HG03135 (cell line): ENCODE results near the gene ATP5MC2.
A peak's percentile ranks its signal among the peaks of the same experiment; 100 is the strongest.
"Not testable (repeated sequence)": the region's sequence is repeated elsewhere in the genome, so short reads cannot be mapped to it uniquely, and the experiment has no call there.

Source experiments
- ATAC-seq: cut with Tn5 transposase; IDR thresholded peaks from one replicate; pipeline ENCODE4 v1.9.1; 2021; ENCODE audit warnings: mild to moderate bottlenecking, moderate library complexity; ENCODE audit not compliant: unreplicated experiment

ATP5MC2 gene

DNA sequence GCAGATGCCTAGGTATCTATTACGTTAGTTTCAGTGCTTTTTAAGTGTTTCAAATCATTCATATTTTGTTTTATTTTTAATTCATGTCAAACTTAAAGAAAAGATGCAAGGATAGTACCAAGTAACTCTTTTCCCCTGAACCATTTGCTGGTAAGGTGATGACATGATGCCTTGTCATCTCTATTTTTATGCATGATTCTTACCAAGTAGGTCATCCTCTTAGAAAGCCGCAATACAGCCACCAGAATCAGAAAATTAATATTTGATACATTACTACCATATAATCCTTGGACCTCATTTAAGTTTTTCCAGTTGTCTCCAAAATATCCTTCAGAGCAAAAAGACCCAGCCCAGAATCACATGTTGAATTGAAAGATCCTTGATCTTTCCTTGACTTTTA, 22.3 kb downstream of the ATP5MC2 start:
- no peak for ATAC-seq

DNA sequence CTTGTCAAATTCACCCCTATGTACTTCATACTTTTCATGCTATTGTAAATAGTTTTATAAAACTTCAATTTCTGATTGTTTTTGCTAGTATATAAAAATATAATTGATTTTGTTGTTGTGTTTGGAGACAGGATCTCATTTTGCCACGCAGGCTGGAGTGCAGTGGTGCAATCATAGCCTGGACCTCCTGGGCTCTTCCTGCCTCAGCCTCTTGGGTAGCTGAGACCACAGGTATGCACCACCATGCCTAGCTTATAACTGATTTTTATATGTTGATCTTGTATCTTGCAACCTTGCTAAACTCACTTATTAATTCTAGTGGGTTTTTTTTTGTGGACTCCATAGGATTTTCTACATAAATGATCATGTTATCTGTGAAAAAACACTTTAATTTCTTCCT, 23.5 kb downstream of the ATP5MC2 start:
- ATAC-seq, result no peak

DNA sequence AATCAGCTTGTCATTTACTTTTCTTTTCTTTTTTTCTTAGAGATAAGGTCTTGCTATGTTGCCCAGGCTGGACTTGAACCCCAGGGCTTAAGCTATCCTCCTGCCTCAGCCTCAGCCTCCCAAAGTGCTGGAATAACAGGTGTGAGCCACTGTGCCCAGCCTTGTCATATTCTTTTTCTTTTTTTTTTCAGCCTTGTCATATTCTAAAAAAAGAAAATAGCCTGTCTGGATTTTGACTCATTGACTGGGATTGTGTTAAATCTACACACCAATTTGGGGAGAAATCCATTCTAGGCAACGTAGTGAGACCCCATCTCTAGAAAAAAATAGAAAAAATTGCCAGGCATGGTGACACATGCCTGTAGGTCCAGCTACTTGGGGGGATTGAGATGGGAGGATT, 24.1 kb downstream of the ATP5MC2 start:
- no peak for ATAC-seq

DNA sequence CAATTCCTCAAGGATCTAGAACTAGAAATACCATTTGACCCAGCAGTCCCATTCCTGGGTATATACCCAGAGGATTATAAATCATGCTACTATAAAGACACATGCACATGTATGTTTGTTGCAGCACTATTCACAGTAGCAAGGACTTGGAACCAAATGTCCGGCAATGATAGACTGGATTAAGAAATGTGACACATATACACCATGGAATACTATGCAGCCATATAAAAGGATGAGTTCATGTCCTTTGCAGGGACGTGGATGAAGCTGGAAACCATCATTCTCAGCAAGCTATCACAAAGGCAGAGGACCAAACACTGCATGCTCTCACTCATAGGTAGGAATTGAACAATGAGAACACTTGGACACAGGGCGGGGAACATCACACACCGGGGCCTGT, 29.6 kb downstream of the ATP5MC2 start:
- ATAC-seq, result not testable (repeated sequence)

DNA sequence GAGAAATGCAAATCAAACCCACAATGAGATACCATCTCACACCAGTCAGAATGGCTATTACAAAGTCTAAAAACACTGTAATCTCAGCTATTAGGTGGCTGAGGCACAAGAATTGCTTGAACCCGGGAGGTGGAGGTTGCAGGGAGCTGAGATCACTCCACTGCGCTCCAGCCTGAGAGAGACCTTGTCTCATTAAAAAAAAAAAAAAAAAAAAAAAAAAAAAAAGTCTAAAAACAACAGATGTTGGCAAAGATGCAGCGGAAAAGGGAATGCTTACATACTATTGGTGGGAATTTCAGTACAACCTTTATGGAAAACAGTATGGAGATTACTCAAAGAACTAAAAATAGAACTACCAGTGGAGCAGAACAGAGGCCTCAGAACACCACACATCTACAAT, 30.7 kb downstream of the ATP5MC2 start:
- no peak for ATAC-seq

DNA sequence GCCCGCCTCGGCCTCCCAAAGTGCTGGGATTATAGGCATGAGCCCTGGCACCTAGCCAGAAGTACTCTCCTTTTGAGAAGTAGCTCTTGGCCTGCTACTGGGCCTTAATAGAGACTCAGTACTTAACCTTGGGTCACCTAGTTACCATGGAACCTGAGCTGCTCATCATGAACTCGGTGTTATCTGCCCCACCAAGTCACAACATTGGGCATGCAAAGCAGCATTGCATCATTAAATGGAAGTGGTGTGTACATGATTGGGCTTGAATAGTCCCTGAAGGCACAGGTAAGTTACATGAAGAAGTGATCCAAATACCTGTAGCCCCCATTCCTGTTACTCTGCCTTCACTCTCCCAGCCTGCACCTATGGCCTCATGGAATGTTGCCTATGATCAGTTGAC, 31.8 kb downstream of the ATP5MC2 start:
- no peak for ATAC-seq

DNA sequence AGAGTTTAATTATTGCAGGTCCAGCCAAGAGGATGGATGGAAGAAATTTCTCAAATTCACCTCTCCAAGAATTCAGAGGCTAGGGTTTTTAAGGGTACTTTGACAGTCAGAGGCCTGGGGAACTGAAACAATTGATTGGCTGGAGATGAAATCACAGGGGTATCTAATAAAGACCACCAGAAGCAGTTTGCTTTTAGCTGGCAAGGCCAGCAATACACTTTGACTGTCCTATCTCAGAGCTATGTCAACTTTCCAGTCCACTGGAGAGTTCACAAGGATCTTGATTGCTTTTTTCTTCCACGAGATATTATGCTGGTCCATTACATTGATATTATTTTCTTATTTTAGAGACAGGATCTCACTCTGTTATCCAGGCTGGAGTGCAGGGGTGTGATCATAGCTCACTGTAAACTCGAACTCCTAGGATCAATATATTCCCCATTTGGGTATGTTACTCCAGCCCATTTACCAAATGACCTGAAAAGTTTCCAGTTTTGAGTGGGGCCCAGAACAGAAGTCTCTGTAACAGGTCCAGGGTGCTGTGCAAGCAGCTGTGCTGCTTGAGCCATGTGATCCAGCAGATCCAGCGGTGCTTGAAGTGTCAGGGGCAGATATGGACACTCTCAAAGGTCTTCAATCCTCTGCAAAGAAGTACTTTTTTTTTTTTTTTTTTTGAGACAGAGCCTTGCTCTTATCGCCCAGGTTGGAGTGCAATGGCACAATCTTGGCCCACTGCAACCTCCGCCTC, 32.5 kb downstream of the ATP5MC2 start:
- ATAC-seq, result no peak

DNA sequence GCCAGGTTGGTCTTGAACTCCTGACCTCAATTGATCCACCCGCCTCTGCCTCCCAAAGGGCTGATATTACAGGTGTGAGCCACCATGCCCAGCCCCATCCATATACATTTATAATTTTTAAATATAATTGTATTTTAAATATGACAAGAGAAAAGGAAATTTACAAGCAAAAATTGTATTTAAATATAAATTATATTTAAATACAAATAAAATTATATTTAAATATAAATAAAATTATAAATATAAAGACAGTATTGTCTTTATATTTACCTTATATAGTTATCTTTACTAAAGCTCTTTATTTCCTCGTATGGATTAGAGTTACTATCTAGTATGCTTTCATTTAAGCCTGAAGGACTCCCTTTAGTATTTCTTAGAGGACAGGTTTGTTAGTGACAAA, 37.8 kb downstream of the ATP5MC2 start:
- ATAC-seq, result no peak

DNA sequence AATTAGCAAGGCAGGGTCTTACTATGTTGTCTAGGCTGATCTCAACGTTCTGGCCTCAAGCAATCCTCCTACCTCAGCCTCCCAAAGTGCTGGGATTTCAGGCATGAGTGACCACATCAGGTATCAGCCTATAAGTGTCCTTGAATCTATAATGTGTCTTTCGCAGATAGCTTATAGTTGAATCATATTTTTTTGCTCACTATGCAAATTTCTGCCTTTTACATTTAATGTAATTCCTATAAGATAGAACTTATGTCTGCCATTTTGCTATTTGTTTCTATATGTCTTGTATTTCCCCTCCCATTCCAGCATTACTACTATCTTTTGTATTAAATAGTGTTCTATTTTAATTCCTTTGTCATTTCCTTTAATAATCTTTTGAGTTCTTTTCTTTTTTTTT, 39.2 kb downstream of the ATP5MC2 start:
- ATAC-seq, result no peak

DNA sequence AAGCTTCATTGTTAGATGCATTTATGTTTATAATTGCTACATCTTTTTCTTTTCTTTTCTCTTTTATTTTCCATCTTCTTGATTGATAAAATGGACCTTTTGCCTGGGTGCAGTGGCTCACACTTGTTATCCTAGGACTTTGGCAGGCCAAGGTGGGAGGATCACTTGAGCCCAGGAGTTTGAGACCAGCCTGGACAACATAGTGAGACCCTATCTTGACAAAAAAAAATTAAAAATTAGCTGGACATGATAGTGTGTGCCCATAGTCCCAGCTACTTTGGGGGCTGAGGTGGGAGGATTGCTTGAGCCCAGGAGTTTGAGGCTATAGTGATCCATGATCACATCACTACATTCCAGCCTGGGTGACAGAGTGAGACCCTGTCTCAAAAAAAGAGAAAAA, 40.2 kb downstream of the ATP5MC2 start:
- not testable (repeated sequence) for ATAC-seq

DNA sequence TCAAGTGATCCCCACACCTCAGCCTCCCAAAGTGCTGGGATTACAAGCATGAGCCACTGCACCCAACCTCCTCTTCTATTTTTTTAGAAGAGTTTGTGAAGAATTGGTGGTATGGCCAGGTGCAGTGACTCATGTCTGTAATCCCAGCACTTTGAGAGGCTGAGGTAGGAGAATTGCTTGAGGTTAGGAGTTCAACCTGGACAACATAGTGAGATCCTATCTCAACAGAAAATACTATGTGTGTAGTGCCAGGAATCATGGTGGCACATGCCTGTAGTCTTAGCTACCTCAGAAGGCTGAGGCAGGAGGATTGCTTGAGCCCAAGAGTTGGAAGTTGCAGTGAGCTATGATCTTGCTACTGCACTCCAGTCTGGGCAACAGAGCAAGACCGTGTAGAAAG, 44.2 kb downstream of the ATP5MC2 start:
- no peak for ATAC-seq

DNA sequence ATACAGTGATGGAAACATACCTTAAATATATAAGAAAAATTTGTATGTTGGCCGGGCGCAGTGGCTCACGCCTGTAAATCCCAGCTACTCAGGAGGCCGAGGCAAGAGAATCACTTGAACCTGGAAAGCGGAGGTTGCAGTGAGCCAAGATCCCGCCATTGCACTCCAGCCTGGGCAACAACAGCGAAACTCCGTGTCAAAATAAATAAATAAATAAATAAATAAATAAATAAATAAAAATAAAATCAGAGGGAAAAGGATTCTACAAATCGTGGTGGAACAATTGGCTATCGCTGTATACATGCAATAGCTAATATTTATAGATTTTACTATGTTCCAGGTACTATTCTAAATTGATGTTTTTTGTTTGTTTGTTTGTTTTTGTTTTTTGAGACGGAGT, 48.0 kb downstream of the ATP5MC2 start:
- ATAC-seq, result no peak

DNA sequence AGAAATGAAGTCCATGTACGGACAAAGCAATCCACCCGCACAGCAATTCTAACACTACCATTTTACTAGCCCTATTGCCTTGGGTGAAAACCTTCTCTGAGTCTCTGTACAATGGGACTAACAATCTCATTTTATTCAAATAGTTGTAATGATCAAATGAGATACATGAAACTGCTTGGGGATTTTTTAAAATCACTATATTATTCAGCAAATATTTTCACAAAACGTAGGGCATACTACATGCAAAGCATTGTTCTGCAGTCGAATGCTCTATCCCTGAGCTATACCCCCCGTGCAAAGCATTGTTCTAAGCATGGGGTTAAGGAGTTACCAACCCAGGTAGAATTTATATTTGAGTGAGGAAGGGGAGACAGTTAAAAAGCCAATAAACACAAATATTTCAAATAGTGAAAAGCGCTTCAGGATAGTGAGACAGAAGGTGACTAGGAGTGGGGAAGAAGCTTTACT, 49.1 kb downstream of the ATP5MC2 start:
- peak; percentile 3 for ATAC-seq

DNA sequence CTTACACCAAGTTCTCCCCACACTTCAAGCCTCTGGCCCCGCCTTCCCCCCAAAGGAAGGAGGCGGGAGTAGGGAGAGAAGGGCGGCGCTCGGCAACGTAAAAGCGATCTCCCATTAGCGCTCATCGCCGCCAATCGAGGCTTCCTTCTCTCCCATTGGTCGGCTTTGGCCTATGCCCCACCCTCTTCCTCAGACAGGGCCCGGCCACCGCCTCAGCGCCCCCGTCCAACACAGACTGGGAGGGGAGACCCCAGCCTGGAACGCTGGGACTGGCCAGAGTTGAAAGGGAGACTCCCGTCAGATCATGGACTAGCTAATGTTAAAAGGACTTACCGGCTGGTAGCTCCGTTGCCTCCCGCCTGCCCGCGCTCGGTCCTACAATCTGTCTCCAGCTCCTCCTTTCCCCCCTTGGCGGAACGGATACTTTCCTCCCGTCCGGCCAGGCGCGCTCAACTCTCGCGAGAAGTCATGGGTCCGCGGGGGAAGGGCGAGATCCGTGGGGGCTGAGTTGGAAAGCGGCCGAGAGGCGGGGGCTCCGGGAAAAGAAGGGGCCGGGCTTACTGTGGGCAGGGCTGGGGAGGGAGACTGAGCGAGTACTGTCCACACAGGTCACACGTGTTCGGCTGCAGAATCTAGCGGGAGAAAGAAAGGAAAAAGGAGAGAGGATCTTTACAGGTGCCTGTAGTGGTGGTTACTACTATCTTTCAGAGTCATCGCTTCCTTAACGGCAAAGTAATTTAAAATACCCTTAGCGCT, 49.8 kb downstream of the ATP5MC2 start, which contains the start of gene ATF7:
ATF7 (minus strand) TSS at position 437 of the 756 bp plus-strand sequence. CDS start 25,382 bp downstream, outside the sequence.
- ATAC-seq, result peak; percentile 96

DNA sequence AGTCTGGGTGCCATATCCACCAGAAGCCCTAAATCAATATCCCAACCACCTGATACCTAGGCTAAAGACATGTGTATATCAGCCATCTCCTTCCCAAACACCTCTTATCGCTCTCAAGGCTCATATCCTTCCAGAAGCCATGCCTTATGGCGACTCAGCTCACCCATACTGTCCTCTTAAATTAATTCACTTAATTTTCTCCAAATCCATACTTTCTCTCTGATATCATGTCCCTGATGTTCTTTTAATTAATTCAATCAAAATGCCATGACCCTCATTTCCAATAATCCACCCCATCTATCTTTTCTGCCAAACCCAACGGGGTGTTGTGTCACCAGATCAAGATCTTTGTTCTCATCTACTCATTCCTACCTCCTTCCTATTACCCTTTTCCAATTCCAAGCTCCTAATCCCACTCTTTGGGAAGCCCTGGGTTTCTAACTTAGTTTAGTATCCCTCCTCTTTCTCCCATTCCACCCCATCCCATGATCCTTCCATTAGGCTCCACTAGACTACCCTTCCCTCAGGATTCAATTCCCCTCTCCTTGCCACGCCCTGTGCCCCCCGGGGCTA, 50.4 kb downstream of the ATP5MC2 start:
- ATAC-seq, result no peak

DNA sequence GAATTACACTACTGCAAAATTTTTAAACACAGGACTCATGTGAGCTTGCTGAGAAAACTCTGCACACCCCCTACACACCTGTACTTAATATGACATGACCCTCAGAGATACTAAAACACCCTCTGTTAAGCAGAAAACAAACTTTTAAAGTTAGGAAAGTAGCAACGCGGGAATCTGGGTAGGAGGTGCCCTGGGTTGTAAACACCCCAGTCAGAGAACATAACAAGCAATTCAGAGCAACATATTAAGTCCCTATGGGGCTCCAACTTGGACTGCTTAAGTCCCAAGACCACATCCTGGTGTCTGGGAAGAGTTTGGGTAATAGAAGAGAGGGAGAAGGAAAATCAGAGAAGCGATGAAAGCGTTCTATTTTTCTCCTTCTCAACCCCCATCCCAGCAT, 50.9 kb downstream of the ATP5MC2 start:
- no peak for ATAC-seq

DNA sequence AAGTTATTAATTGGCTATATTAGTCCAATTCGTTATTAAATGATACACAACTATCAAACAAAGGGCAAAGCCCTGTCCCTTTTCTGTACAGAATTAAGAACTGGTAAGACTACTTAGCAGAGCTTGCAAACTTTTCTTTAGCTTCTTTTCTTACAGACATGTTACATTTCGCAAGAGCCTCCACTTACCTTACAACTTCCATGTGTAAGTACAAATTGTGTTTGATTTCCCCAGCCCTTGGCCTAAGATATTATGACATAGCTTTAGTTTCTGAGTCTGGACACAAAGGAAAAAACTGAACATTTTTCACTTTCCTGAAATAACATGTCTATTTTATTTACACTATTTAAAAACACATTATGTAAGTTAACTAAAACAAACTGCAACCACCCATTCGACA, 51.4 kb downstream of the ATP5MC2 start:
- ATAC-seq, result no peak

DNA sequence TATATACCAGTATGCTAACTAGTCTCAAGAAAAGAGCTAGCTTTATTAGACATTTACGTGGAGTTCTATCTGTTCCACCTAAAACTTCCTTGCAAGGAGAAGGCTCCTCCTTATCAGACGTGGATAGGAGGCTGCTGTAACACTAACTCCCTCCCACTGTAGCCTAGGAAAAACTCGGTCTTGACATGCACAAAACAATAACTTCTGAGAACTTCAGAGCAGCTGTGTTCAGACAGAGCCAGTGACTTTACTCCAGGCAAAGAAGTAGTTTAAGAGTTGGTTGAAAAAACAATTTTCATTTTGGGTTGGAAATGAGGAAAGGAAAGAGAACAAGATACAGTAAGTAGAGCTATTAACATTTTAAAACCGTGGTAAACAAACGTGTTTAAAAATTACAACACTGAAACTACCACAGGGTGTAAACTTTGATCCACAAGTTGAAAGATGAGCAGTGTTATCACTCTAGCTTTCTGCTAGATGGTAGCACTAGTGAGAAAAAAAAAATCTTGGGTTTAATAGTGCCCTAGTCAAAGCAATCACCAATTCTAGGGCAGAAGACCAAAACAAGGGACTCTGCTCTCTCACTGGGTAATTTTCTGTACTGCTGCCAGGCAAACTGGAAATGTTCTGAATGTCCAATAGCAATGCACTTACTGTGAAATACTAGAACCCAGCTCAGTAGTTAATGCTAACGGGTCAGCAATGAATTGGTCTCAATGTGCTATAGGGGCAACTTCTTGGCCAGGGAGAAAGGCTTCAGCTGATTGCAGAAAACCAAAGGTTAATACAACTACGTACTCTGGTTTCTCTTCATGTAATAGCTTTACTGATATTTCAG, 52.1 kb downstream of the ATP5MC2 start:
- no peak for ATAC-seq

DNA sequence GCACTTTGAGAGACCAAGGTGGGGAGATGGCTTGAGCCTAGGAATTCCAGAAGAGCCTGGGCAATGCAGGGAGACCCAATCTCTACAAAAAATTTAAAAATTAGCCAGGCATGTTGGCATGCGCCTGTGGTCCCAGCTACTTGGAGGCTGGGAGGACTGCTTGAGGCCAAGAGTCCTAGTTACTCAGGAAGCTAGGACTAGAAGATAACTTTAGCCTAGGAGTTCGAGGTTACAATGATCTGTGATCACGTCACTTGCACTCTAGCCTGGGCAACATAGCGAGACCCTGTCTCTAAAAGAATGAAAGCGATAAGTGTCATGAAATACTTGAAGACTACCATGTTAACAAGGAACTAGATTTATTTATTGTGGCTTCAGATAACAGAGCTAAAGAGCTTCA, 53.2 kb downstream of the ATP5MC2 start:
- no peak for ATAC-seq

DNA sequence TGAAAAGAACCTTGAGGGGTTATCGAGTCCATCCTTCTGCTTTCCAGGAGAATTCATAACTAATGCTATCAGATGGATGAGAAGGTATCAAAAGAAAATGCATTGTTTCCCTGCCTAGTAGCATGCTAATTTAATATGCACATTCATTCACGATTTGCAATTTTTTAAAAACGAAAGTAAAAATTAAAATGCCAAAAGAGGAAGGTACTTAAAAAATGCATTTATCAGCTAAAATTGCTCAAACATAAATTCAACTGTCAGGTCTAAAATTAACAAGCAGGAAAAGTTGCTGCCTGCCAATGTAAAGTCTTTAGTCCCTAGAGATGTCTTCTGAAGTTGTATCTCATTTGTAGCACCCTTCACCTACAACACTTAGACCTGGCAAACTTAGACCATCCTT, 57.6 kb downstream of the ATP5MC2 start:
- ATAC-seq, result no peak

DNA sequence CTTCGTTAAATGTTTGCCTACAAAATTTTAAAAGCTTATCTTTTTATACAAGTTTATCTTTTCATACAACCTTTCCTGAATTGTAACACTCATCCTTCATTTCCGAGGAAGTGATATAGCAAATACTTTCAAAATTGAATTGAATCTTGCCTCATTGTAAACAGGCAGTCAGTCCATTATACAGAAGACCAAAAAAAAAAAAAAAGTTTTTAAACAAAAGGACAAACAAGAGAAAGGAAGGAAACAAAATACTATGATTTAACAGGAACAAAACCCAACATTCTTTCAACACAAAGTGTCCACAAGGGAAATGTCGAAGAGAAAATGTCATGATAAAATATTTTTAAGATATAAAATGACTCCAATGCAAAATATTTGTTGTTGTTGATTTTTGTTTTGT, 58.2 kb downstream of the ATP5MC2 start:
- ATAC-seq, result no peak
